T-helper 2 cell (primary cell): ENCODE data around the gene LKAAEAR1.
A peak's percentile ranks its signal among the peaks of the same experiment; 100 is the strongest.

ENCODE experiments used
- DNase-seq, 5 experiments: peaks; one replicate each; pipeline versions ENCODE4 v3.0.0 to v3.0.0-alpha.2; 2012 to 2022

LKAAEAR1 gene

GRCh38 chr20:64035933-64036345 lies 48.3 kb downstream of the LKAAEAR1 start, which contains the start of gene C20orf204:
Gene C20orf204 (plus strand): TSS chr20:64036182. CDS start chr20:64036324, 142 bp downstream.
- DNase-seq = no peak

- DNase-seq = peak in 2 of 5 experiments; percentile 24 to 93
These were observed 48.9 kb downstream of the LKAAEAR1 start for GRCh38 chr20:64035066-64035932.

- no peak for DNase-seq
These were observed 50.2 kb downstream of the LKAAEAR1 start for GRCh38 chr20:64033981-64034493.
